NCI-H2107 (cell line): ENCODE results near the gene PCDHAC2.

Experiments used
- DNase-seq: peaks from one replicate; lab custom pipeline; 2025; lab: John Stamatoyannopoulos, UW

The PCDHAC2 gene, protein sequence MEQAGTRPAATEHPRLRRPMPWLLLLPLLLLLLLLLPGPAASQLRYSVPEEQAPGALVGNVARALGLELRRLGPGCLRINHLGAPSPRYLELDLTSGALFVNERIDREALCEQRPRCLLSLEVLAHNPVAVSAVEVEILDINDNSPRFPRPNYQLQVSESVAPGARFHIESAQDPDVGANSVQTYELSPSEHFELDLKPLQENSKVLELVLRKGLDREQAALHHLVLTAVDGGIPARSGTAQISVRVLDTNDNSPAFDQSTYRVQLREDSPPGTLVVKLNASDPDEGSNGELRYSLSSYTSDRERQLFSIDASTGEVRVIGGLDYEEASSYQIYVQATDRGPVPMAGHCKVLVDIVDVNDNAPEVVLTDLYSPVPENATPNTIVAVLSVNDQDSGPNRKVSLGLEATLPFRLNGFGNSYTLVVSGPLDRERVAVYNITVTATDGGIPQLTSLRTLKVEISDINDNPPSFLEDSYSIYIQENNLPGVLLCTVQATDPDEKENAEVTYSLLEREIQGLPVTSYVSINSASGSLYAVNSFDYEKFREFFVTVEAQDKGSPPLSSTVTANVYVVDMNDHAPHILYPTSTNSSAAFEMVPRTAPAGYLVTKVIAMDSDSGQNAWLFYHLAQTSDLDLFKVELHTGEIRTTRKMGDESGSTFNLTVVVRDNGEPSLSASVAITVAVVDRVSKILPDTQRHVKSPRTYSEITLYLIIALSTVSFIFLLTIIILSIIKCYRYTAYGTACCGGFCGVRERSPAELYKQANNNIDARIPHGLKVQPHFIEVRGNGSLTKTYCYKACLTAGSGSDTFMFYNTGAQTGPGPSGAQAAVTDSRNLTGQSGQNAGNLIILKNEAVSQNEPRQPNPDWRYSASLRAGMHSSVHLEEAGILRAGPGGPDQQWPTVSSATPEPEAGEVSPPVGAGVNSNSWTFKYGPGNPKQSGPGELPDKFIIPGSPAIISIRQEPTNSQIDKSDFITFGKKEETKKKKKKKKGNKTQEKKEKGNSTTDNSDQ

DNA sequence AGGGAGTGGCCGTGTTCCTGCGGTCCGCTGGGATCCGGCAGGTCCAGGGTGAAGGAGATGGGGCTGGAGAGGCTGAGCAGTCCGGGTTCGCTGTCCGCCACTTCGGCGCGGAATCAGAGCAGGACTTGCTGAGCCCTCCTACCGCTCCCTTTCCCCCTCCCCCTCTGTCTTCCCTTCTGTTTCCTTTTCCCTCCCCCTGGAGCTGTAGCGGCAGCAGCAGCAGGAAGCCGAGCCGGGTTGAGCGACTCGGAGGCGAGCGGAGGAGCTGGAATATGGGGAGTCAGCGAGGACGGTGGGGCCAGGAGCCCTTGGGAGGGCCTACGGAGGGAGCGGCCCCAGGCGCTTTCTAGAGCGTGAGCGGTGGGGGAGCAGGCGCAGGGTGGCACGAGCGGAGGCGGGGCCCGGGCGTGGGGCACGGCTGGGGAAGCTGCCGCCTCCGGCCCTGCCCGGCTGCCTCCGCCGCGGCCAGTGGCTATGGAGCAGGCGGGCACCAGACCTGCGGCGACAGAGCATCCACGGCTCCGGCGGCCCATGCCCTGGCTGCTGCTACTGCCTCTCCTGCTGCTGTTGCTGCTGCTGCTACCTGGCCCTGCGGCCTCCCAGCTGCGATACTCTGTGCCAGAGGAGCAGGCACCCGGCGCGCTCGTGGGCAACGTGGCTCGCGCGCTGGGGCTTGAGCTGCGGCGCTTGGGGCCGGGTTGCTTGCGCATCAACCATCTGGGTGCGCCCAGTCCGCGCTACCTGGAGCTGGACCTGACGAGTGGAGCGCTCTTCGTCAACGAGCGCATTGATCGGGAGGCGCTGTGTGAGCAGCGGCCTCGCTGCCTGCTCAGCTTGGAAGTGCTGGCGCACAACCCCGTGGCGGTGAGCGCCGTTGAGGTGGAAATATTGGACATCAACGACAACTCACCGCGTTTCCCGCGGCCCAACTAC lies at the start of gene PCDHAC2:
Gene PCDHAC2, plus strand, starts transcription at position 184 of the 933 bp plus-strand sequence. Its CDS starts 291 bp downstream, at position 475.
- DNase-seq: no peak

DNA sequence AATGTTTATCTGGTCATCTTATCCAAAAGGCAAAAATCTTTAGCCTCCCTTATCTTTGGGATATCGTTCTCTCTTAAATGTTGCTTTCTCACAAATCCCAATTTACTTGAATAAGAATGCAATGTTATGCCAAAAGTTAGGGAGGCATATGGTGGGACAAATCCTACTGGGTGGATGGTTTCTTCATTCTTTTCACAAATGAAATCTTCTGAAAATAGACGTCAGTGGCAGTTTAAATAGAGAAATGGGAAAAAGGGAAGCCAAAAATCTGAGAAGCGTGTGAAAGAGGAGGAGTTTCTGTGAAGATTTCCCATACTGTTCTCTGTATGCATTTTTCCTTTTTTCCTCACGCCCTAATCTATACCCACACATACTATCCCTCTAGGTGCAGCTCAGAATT lies 42.7 kb upstream of the PCDHAC2 start:
- no peak for DNase-seq

DNA sequence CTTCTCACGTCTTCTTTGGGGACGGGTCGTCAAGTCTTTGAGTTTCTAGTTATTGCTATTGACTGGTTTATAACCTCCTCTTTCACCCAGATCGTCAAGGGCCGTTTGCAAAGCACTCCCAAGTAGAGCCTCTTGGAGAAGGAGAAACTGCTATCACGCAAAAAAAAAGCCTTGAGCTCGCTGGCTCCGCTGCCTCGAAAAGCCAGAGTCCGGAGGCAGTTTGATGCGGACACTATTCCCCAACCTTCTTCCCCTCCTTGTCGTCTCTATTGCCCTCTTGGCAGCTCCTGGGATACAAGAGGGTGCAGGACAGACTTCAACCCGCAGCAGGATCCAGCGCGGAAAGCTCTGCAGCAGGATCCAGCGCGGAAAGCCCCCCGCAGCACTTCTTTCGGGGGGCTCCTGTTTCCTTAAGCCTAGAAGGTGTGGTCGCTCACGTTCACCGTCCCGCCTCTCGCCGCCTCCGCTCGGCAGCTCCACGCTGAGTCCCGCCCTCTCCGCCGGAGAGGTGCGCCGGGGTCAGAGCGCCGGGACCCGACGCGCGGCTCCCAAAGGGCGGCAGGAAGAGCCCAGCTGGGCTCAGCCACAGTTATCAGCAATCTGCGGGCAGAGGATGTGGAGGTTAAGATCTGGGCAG lies 40.4 kb upstream of the PCDHAC2 start, which contains the start of gene PCDHAC1:
Gene PCDHAC1, plus strand, starts transcription at position 494 of the 637 bp plus-strand sequence. CDS start 594 bp downstream, outside the sequence.
- peak; percentile 49 for DNase-seq

DNA sequence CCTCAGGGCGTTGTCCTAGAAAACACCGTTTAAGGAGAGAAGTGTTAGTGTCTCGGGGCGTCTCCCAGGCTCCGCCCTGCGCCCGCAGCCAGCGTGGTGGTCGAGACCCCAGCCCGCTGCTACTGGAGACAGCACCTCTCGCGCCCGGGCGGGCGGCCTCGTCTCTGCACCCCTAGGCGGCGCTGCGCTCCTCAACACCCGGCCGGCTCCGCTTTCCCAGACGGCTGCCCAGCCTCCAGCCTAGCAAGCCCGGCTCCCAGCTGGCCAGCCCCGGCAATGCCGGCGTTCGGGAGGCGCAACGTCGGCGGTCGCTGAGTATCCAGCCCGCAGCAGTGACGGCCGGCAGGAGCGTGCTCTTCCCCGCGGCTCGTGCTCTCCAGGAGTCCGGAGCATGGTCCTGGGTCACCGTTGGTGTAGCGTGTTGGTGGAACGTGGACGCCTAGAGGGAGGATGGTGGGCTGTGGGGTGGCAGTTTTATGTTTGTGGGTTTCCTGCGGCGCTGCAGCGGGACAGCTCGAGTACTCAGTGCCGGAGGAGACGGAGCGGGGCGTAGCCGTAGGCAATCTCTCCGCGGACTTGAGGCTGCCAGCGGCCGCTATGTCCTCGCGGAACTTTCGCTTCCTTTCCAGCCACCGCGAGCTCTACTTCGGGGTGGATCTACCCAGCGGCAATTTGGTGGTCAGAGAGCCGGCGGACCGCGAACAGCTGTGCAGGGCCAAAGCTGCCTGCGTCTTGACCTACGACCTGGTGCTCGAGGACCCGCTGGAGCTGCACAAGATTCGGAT lies 39.6 kb upstream of the PCDHAC2 start:
- peak; percentile 69 for DNase-seq

DNA sequence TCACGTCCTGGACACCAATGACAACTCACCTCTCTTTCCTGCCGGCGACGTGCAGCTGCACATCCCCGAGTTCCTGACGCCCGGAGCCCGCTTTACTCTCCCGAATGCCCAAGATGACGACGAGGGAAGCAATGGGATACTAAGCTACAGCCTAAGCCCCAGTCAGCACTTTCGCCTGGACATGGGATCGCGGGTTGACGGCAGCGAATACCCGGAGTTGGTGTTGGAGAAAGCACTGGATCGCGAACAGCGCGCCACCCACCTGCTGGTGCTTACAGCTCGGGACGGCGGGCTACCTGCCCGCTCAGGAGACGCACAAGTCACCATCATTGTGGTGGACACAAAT lies 39.1 kb upstream of the PCDHAC2 start:
- DNase-seq: no peak

DNA sequence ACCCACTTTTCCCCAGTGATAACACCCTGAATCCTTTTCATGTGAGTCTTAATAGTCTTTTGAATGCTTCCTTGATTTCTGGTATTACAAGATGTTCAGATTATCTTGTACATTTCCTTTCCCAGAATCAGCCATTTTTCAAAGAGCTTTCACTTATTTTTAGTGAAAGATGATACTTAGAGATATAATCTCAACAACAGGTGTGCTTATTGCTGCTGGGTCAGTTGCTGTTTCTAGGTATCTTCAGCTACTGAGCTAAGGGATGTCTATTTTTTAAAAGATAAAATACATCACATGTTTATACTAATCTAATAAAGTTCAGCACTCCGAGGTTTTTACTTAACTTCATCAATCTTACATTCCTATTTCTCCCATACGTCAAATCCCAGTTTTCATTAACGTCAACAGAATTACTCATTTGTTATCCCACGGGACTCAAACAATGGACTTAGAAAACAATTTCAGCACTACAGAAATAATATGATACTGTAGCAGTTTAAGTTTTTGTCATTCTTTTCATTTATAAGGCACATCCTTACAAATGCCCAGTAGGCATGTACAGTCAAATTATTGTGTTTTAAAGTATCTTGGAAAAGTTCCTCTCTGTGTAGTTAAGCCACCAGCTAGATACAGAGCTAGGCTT lies 31.2 kb upstream of the PCDHAC2 start:
- DNase-seq: no peak

DNA sequence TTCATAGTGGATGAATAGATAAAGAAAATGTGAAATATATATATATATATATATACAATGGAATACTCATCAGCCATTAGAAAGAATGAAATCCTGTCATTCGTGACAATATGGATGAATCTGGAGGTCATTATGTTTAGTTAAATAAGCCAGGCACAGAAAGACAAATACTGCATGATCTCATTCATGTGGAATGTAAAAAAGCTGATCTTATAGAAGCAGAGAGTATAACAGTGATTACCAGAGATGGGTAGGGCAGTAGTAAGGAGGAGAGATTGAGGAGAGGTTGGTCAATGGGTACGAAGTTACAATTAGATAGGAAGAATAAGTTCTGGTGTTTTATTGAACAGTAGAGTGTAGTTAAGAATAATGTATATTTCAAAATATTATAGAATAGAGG lies 19.7 kb upstream of the PCDHAC2 start:
- DNase-seq: no peak

DNA sequence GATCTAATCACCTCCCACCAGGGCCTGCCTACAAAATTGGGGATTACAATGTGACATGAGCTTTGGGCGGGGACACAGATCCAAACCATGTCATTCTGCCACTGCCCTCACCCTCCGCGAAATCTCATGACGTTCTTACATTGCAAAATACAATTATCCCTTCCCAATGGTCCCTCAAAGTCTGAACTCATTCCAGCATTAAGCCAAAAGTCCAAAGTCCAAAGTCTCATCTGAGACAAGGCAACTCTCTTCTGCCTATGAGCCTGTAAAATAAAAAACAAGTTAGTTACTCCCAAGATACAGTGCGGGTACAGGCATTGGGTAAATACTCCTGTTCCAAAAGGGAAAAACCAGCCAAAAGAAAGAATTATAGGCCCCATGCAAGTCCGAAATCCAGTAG lies 14.6 kb upstream of the PCDHAC2 start:
- DNase-seq: no peak

DNA sequence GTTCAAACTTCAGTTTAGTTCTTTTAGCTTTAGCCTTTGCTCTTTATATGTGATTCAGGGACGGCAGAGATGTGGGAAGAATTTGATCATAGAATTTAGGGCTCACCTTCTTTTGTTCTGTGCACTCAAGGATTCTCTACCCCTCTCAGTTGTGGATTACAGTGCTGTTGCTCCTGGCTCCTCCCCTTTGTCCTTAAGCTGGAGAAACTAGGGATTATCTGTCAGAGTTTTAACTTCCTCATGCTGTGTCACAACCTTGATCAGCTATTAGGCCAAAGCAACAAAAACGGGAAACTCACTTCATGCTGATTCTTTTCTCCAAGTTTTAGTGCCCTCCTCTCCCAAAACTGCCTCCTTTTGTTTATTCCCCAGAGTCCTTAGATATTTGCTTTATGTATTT lies 13.0 kb upstream of the PCDHAC2 start:
- DNase-seq: no peak

DNA sequence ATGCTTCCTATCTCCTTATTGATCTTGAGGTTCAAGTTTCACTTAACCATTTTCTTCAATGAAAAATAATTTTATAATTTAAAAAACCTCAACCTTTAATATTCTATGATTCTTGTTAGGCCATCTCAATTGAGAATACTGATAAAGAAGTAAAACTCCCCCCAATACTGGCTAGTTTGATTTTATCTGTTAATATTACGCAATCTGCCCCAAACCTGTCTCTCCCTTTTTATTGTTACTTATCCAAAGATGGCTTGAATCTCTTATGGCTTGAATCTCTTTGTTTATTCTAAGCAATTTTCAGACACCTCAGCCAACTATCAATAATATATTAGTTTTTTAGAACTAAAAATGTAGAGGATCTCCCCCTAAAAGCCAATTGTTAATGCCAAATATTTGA lies 4.1 kb upstream of the PCDHAC2 start:
- no peak for DNase-seq

DNA sequence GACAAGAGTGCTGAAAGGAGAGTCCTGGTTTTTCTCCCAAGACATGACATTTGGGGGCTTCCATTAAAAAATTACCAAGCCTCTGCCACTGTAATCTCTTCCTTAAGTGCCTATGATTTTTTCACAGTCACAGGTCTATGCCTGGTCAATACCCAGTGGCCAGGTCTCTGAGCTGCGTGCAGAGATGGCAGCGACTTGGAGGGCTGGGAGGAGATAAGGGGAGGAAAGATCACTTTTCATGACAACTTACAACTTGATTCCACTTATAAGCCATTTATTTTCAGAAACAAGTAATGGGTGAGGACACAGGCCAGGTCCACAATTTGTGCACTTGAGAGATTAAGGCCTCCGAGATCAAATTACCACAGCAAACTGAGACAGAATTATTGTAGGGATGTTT lies 1.9 kb upstream of the PCDHAC2 start:
- no peak for DNase-seq

DNA sequence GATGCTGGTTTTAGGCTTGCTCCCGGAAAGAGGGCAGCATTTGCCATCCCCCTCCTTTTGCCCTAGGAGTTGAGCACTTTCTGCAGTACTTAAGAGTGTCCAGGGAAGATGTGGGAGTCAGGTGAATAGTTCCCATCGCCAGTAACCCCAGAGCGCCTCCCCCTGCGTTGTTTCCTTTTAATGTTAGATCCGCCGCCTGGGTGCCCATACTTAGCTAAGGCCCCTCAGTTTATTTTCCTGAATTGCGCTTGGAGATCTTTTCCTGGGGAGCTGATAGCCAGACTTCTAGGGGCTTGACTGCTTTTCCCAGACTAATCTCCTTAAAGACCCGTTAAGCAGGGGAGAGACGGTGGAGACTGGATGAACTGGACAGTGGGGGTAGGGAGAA lies 377 bp upstream of the PCDHAC2 start:
- no peak for DNase-seq

DNA sequence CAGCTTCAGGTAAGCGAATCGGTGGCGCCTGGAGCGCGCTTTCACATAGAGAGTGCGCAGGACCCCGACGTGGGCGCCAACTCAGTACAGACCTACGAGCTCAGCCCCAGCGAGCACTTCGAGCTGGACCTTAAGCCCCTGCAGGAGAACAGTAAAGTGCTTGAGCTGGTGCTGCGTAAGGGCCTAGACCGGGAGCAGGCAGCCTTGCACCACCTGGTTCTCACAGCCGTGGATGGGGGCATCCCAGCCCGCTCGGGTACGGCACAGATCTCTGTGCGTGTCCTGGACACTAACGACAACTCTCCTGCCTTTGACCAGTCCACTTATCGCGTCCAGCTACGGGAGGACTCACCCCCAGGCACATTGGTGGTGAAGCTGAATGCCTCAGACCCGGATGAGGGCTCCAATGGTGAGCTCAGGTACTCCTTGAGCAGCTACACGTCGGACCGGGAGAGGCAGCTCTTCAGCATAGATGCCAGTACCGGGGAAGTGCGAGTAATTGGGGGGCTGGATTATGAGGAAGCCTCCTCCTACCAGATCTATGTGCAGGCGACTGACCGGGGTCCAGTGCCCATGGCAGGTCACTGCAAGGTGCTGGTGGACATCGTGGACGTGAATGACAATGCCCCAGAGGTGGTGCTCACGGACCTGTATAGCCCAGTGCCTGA lies 1.1 kb downstream of the PCDHAC2 start:
- DNase-seq: no peak

DNA sequence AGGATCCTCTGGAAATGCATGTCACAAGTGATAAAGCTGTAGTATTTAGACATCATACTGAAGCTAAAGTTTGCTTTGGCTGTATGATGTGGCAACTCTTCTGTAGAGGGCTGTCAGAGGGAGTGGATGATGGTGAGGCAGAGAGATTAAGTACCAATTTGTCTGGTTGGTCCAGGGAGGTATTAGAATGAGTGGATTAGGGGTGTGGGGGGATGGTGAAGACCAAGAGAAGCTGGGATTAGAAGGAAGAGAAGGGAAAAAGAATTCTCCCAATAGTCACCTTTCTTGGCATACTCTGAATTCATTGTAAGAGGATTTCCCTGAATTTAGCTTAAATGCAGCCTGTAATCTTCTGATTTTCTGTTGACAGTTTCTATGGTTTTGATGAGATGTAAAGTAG lies 3.6 kb downstream of the PCDHAC2 start:
- no peak for DNase-seq

DNA sequence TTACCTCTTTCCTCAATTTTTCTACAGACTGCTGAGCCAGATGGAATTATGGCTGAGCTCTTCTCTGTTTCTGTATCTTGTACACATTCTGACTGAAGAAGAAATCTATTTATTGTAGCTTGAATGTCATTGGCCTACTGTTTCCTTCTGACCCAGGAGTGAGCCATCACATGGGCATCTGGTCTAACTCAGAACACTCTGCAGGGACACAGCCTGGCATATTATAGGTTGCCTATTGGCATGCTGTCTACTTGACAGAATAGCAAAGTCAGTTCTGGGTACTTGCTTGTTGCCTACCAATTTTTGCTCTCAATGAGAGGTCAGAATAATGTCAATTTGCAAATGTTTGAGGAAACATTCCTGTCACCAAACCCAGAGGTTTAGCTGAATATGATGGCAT lies 7.3 kb downstream of the PCDHAC2 start:
- no peak for DNase-seq

DNA sequence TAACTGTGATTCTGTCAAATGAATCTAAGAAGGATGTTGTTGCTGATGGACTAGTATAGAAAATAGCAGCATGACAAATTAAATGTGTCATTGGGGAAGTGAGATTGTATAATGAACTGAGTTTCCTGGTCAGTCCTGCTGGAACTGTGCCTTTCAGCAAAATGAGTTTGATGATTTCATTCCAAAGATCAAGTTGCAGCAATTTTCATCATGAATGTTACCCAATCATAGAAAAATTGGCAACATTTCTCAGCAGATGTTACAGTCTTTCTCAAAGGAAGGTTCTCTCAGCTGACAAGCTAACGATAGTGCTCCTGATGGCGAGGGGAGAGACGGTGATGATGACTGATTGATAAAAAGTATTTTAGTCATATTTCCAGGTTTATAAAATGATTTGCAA lies 10.7 kb downstream of the PCDHAC2 start:
- no peak for DNase-seq

DNA sequence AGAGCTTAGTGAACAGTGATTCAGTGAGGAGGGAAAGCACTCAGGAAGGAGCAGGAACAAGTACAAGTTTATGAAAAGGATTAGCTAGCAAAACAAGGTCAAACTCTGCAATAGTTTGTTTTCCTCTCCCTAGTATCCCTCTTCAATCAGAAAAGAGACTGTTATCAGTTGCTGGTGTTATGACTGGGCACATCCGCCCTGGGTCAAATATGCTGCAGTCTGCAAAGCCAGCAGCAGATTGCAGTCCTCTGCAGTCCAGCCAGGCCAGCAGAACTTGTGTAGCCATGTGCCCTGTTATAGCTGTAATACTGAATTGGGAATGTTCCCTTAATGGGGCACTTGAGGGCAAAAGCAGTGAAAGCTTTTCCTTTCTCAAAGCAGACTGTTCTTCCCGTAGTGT lies 12.0 kb downstream of the PCDHAC2 start:
- no peak for DNase-seq

DNA sequence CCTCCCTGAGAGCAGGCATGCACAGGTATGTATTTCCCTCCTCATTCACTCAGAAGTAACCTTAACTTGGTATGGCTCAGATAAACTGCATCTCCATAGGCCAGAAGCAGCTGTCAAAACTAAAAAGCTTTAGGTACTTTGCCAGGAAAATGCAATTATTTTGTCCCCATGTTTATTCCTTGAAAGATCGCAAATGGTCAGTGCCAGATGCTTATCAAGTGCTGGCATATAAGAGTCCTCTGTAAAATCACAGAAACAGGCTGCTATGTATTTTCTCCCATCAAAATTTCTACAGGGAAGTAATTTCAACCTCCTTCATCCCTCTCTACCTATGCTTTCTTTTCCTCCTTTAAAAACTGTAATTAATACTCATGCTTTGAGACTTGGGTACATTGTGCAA lies 12.7 kb downstream of the PCDHAC2 start:
- no peak for DNase-seq

DNA sequence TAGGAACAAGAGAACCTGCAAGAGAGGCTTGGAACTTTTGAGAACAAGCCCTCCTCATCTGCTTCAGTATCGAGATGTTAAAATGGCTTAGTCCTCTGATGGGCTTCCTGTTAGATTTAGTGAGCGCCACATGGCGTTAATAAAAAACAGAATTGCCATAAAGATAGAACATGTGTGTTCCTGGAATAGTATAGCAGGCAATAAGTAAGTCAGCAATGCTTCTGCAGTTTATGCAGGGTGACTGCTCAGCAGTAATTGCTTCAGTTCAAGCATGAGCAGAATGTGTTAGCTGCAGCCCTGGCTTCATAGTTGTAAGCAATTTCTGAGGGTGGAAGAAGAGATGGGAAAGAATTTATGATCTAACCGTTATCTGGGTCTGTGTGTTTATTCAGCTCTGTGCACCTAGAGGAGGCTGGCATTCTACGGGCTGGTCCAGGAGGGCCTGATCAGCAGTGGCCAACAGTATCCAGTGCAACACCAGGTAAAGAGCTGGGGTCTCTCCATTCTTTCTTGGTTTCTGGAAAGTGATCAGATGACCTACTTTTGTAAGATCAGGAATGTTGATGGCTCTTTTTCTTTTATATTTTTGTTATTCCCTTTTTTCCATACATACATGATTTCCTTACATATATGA lies 15.9 kb downstream of the PCDHAC2 start:
- DNase-seq: no peak
